Body of pancreas (tissue), 4 donors: ENCODE results near the gene MEGF9.
A peak's percentile ranks its signal among the peaks of the same experiment; 100 is the strongest.

Source experiments
- POLR2A ChIP-seq, 3 donors: fragments of 450-650 bp; IDR thresholded peaks; one replicate each; pipeline ENCODE4 v1.6.1; 2016; ENCODE audit warnings: antibody characterized with exemption in 3 of 3, mild to moderate bottlenecking in 2 of 3
- TF ChIP-seq, protein P1 (sequence below), 7 experiments: fragments of 450-650 bp in 4 of 7; fragments of 200-600 bp in 3 of 7; sonication (generic) in 3 of 7; IDR thresholded peaks; one replicate each; pipeline ENCODE4 v1.5.1; 2016 to 2019; ENCODE audit warnings: antibody characterized with exemption in 7 of 7

DNA sequence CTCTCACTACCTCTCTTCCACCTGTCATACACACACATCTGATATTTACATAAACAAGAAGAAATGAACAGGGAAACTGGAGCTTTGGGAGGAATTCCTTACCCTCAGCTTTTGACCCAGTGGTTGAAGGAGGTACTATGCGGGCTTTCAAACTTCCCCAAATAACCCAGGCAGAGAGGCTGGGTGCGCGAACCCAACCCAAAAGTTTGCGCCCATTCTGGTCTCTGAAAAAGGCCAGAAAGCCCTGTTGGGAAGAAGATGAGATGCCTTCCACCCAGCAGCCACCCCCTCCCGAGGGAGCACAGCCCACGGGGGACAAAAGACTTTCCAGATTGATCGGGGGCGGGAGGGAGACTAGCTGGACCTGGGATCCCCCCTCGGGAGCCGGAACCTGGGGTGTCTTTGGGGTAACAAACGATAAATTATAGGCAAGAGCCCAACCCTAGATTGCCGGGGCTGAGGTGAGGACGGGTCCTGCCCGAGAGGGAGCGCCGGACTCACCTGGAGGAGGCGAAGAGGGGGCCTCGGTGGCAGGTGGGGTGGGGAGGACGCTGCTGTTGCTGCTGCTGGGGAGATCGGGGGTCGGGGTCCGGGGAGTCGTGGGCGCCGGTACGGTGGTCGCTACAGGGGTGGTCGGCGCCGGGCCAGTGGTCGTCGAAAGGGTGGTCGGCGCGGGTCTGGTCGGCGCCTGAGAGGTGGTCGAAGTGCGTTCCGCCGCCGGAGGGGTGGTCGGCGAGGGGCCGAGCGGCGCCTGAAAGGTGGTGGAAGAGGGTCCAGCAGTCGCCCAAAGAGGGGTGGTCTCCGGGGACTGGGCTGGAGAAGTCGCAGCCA, 798 bp downstream of the MEGF9 start:
- TF ChIP-seq, protein P1, sequence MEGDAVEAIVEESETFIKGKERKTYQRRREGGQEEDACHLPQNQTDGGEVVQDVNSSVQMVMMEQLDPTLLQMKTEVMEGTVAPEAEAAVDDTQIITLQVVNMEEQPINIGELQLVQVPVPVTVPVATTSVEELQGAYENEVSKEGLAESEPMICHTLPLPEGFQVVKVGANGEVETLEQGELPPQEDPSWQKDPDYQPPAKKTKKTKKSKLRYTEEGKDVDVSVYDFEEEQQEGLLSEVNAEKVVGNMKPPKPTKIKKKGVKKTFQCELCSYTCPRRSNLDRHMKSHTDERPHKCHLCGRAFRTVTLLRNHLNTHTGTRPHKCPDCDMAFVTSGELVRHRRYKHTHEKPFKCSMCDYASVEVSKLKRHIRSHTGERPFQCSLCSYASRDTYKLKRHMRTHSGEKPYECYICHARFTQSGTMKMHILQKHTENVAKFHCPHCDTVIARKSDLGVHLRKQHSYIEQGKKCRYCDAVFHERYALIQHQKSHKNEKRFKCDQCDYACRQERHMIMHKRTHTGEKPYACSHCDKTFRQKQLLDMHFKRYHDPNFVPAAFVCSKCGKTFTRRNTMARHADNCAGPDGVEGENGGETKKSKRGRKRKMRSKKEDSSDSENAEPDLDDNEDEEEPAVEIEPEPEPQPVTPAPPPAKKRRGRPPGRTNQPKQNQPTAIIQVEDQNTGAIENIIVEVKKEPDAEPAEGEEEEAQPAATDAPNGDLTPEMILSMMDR (IDR thresholded peaks at IDR 0.05): peak in 2 of 7 experiments; percentile 14 to 18
- TF ChIP-seq POLR2A (IDR thresholded peaks at IDR 0.05): no peak
